ENCODE data around the gene QARS1.

The QARS1 gene

GRCh38 chr3:49104427-49105291 is at the start of gene QARS1:
TSS of gene QARS1 (minus strand) at chr3:49104757. CDS start at chr3:49104733, 24 bp downstream.
- peak; percentile 96 for DNase-seq (ENCODE audit: low spot score)

GRCh38 chr3:49153349-49153912 is 48.9 kb upstream of the QARS1 start:
- no peak for DNase-seq (ENCODE audit: low spot score)

- no peak for DNase-seq (ENCODE audit: low spot score)
Observed at GRCh38 chr3:49151610-49152009, 47.1 kb upstream of the QARS1 start.

- no peak for DNase-seq (ENCODE audit: low spot score)
Observed at GRCh38 chr3:49148159-49148558, 43.6 kb upstream of the QARS1 start.

- no peak for DNase-seq (ENCODE audit: low spot score)
Observed at GRCh38 chr3:49140080-49140479, 35.5 kb upstream of the QARS1 start.

GRCh38 chr3:49135499-49135898 is 30.9 kb upstream of the QARS1 start:
- no peak for DNase-seq (ENCODE audit: low spot score)

- DNase-seq (ENCODE audit: low spot score): no peak
Observed at GRCh38 chr3:49134471-49135265, 30.1 kb upstream of the QARS1 start.

GRCh38 chr3:49133226-49133951 is 28.8 kb upstream of the QARS1 start:
- peak; percentile 94 for DNase-seq (ENCODE audit: low spot score)

- peak; percentile 86 for DNase-seq (ENCODE audit: low spot score)
Observed at GRCh38 chr3:49132437-49133225, 28.1 kb upstream of the QARS1 start, which contains the start of gene LAMB2. TSS of gene LAMB2 (minus strand) at chr3:49133050. CDS start at chr3:49132867, 183 bp downstream.

GRCh38 chr3:49132073-49132436 is 27.5 kb upstream of the QARS1 start:
- no peak for DNase-seq (ENCODE audit: low spot score)

- no peak for DNase-seq (ENCODE audit: low spot score)
Observed at GRCh38 chr3:49131576-49131975, 27.0 kb upstream of the QARS1 start.

GRCh38 chr3:49131040-49131439 is 26.5 kb upstream of the QARS1 start:
- DNase-seq (ENCODE audit: low spot score): no peak

GRCh38 chr3:49124991-49125670 is 20.6 kb upstream of the QARS1 start:
- DNase-seq (ENCODE audit: low spot score): no peak

- DNase-seq (ENCODE audit: low spot score): no peak
Observed at GRCh38 chr3:49124203-49124602, 19.6 kb upstream of the QARS1 start.

- DNase-seq (ENCODE audit: low spot score): no peak
Observed at GRCh38 chr3:49123687-49124086, 19.1 kb upstream of the QARS1 start.

- no peak for DNase-seq (ENCODE audit: low spot score)
Observed at GRCh38 chr3:49122886-49123545, 18.5 kb upstream of the QARS1 start.

- DNase-seq (ENCODE audit: low spot score): no peak
Observed at GRCh38 chr3:49122451-49122850, 17.9 kb upstream of the QARS1 start.

- no peak for DNase-seq (ENCODE audit: low spot score)
Observed at GRCh38 chr3:49122022-49122421, 17.5 kb upstream of the QARS1 start.

GRCh38 chr3:49121132-49121736 is 16.7 kb upstream of the QARS1 start:
- no peak for DNase-seq (ENCODE audit: low spot score)

All from AG20443 (cell line).